IMR-90 (cell line): ENCODE data around the gene MARCHF7. TPM values are rescaled to one million over a fixed set of nuclear protein-coding genes. Genes with fewer than 3 reads are reported as not detected.

Experiments used
- ATAC-seq: fragments of 200-7000 bp; cut with Tn5 transposase; 2 replicates; pipeline ENCODE4 v1.9.1; 2020; ENCODE audit warnings: low read depth, mild to moderate bottlenecking, moderate library complexity
- BruUV-seq: library from RNA; stranded (reverse); fragments of 400-500 nt; replicated peaks from 2 replicates; lab custom pipeline; 2021; lab: Mats Ljungman, UMichigan
- CTCF ChIA-PET: fragments of 300-600 bp; formaldehyde crosslinking; extraction: SDS; loops from one replicate; lab custom pipeline; 2021; ENCODE audit warnings: antibody characterized with exemption; lab: Yijun Ruan, JAX
- POLR2A ChIA-PET: fragments of 300-600 bp; sonication (Branson Sonifier 250); formaldehyde crosslinking; loops from one replicate; lab custom pipeline; 2022; ENCODE audit warnings: antibody characterized with exemption; ENCODE audit not compliant: unreplicated experiment; lab: Charles Lee
- DNase-seq: peaks from one replicate; pipeline ENCODE4 v3.0.0; 2013
- H2AFZ ChIP-seq: replicated peaks from 2 replicates; pipeline ENCODE3; 2013; ENCODE audit warnings: low read length, mild to moderate bottlenecking; ENCODE audit not compliant: poor library complexity
- H2AK5ac ChIP-seq: 2 replicates; pipeline ENCODE4 v1.6.1; 2013; ENCODE audit warnings: low read depth, low read length, inconsistent platforms
- H2AK9ac ChIP-seq: replicated peaks from 2 replicates; pipeline ENCODE3; 2013; ENCODE audit warnings: mild to moderate bottlenecking, low read depth, low read length, moderate library complexity; ENCODE audit not compliant: poor library complexity
- H2BK120ac ChIP-seq: 2 replicates; pipeline ENCODE4 v1.6.1; 2013; ENCODE audit warnings: low read depth, low read length, inconsistent platforms
- H2BK15ac ChIP-seq: 3 replicates; pipeline ENCODE4 v1.6.1; 2013; ENCODE audit warnings: low read depth, low read length, inconsistent platforms
- H2BK20ac ChIP-seq: 2 replicates; pipeline ENCODE4 v1.6.1; 2013; ENCODE audit warnings: low read depth, mild to moderate bottlenecking, inconsistent platforms, low read length, moderate library complexity
- H2BK5ac ChIP-seq: 2 replicates; pipeline ENCODE4 v1.6.1; 2013; ENCODE audit warnings: mild to moderate bottlenecking, low read depth, low read length, inconsistent platforms; ENCODE audit not compliant: poor library complexity, severe bottlenecking
- H3K14ac ChIP-seq: replicated peaks from 2 replicates; pipeline ENCODE4 v1.6.1; 2013; ENCODE audit warnings: low read depth, low read length, inconsistent platforms
- H3K18ac ChIP-seq: 2 replicates; pipeline ENCODE4 v1.6.1; 2013; ENCODE audit warnings: low read depth, low read length, control low read depth
- H3K23ac ChIP-seq: 2 replicates; pipeline ENCODE4 v1.6.1; 2013; ENCODE audit warnings: low read depth, low read length, inconsistent platforms
- H3K27ac ChIP-seq: 2 replicates; pipeline ENCODE4 v1.5.1; 2013; ENCODE audit warnings: mild to moderate bottlenecking, control low read depth, low read length; ENCODE audit not compliant: insufficient read depth
- H3K27me3 ChIP-seq: 2 replicates; pipeline ENCODE4 v1.6.1; 2013; ENCODE audit warnings: low read length; ENCODE audit not compliant: control insufficient read depth, insufficient read depth
- H3K36me3 ChIP-seq: 2 replicates; pipeline ENCODE4 v1.6.1; 2013; ENCODE audit warnings: low read length, mixed read lengths; ENCODE audit not compliant: control insufficient read depth, insufficient read depth
- H3K4ac ChIP-seq: 2 replicates; pipeline ENCODE4 v1.6.1; 2013; ENCODE audit warnings: low read depth, low read length, inconsistent platforms
- H3K4me1 ChIP-seq: 2 replicates; pipeline ENCODE4 v1.6.1; 2013; ENCODE audit warnings: low read length, mixed read lengths; ENCODE audit not compliant: control insufficient read depth, insufficient read depth
- H3K4me2 ChIP-seq: 2 replicates; pipeline ENCODE4 v1.6.1; 2013; ENCODE audit warnings: low read depth, mild to moderate bottlenecking, control low read depth, low read length, moderate library complexity
- H3K4me3 ChIP-seq: 2 replicates; pipeline ENCODE4 v1.5.1; 2013; ENCODE audit warnings: low read depth, mild to moderate bottlenecking, control low read depth, low read length, moderate library complexity; ENCODE audit not compliant: insufficient read depth
- H3K56ac ChIP-seq: 2 replicates; pipeline ENCODE4 v1.6.1; 2013; ENCODE audit warnings: low read length, inconsistent platforms; ENCODE audit not compliant: insufficient read depth; ENCODE audit errors: extremely low read depth
- H3K79me1 ChIP-seq, 2 experiments: 2 replicates each; pipeline ENCODE4 v1.6.1; 2013; ENCODE audit warnings: low read length in 2 of 2, inconsistent platforms in 1 of 2, low read depth in 1 of 2
- H3K9ac ChIP-seq: 2 replicates; pipeline ENCODE4 v1.6.1; 2013; ENCODE audit warnings: low read depth, low read length, control low read depth
- H3K9me1 ChIP-seq: 2 replicates; pipeline ENCODE4 v1.6.1; 2013; ENCODE audit warnings: low read length, inconsistent platforms; ENCODE audit not compliant: insufficient read depth
- H3K9me3 ChIP-seq: 2 replicates; pipeline ENCODE4 v1.6.1; 2013; ENCODE audit warnings: low read length; ENCODE audit not compliant: control insufficient read depth, insufficient read depth
- H4K20me1 ChIP-seq: 2 replicates; pipeline ENCODE4 v1.6.1; 2013; ENCODE audit warnings: low read length, inconsistent platforms; ENCODE audit not compliant: insufficient read depth
- H4K5ac ChIP-seq: 2 replicates; pipeline ENCODE4 v1.6.1; 2013; ENCODE audit warnings: mild to moderate bottlenecking, low read depth, low read length, control low read depth
- H4K8ac ChIP-seq, 2 experiments: 2 replicates each; pipeline ENCODE4 v1.6.1; 2013; ENCODE audit warnings: low read depth in 2 of 2, low read length in 2 of 2, control low read depth in 1 of 2, inconsistent platforms in 1 of 2
- H4K91ac ChIP-seq: 2 replicates; pipeline ENCODE4 v1.6.1; 2013; ENCODE audit warnings: low read depth, low read length, inconsistent platforms; ENCODE audit not compliant: insufficient read depth
- CHD1 ChIP-seq: IDR thresholded peaks from 2 replicates; pipeline ENCODE4 v1.6.1; 2012; ENCODE audit warnings: low read depth, low read length, improper control_type of control experiment
- RCOR1 ChIP-seq: IDR thresholded peaks from 2 replicates; pipeline ENCODE4 v1.6.1; 2012; ENCODE audit warnings: mild to moderate bottlenecking, low read length, improper control_type of control experiment; ENCODE audit not compliant: insufficient replicate concordance
- WGBS, 2 experiments: methylation state at CpG; one replicate each; pipeline versions ENCODE4 v1.1.5 to v1.1.7; 2013; ENCODE audit warnings: missing lambda C conversion rate in 2 of 2; ENCODE audit not compliant: insufficient read length in 1 of 2; ENCODE audit errors: extremely low coverage in 2 of 2; 5-methylcytosine and 5-hydroxymethylcytosine counted together
- dilution Hi-C: fragments of 300-500 bp; cut with HindIII; formaldehyde crosslinking; loops from one replicate; pipeline ENCODE4 v1.14.3; 2018; ENCODE audit warnings: low sequenced_read_pairs; ENCODE audit not compliant: unreplicated experiment
- in situ Hi-C: fragments of 300-500 bp; cut with MboI; formaldehyde crosslinking; loops from 3 replicates; pipeline ENCODE4 v1.14.3; 2019; ENCODE audit warnings: low sequenced_read_pairs, inconsistent platforms, mixed read lengths
- intact Hi-C: fragments of 100-400 bp; cut with micrococcal nuclease; formaldehyde crosslinking; loops from 2 replicates; pipeline ENCODE4 v1.10.0; 2022
- polyA plus RNA-seq, 3 experiments: library from polyadenylated mRNA; depleted of rRNA; stranded (reverse); fragments of >200 nt; gene quantifications; 2 replicates each; pipeline ENCODE4 v1.2.3, GENCODE V29; 2012; ENCODE audit warnings: low replicate concordance in 1 of 3
- total RNA-seq: library from RNA; depleted of rRNA; stranded (reverse); fragments of >200 nt; gene quantifications from 2 replicates; pipeline ENCODE4 v1.2.3, GENCODE V29; 2012

Gene MARCHF7
- total and polyA plus RNA-seq, 2 of the 4 experiments (the other 2 are of a cell fraction): 59.1 to 193 TPM

DNA sequence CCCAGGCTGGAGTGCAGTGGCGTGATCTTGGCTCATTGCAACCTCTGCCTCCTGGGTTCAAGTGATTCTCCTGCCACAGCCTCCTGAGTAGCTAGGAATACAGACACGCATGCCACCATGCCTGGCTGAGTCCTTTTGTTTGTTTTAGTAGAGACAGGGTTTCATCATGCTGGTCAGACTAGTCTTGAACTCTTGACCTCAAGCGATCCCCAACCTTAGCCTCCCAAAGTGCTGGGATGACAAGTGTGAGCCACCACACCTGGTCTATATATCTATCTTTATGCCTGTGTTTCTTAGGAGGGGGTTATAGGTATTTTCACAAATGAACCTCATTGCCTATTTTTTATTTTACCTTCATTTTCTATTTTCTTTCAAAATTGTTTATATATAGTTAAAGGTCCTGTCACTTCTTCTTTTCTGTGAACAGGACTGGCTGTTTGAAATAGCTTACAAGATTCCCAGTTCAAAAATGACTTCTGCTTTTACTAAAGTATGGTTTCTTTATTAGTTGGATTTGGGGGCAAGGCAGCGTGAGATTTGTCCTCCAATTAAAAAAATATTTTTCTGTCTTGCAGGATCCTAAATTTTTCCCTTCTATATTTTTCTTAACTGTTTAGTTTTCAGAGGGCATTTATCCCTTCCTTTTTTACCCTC, 16.4 kb upstream of the MARCHF7 start:
- Histone ChIP-seq H4K5ac (no peak overlapping the region), H2AFZ (no peak overlapping the region), H3K23ac (no peak overlapping the region), H2BK20ac (no peak overlapping the region), H4K20me1 (no peaks in the 10 kb centered on the region), H2BK5ac (no peak overlapping the region), H2BK15ac (no peak overlapping the region), H3K27ac (no peak overlapping the region), H3K56ac (no peak overlapping the region), H3K9me3 (no peaks in the 10 kb centered on the region), H3K14ac (no peak overlapping the region), H3K36me3 (no peaks in the 10 kb centered on the region), H3K4me1 (no peaks in the 10 kb centered on the region), H3K18ac (no peak overlapping the region), H2AK5ac (no peak overlapping the region), H3K9me1 (no peaks in the 10 kb centered on the region), H4K8ac (no peak overlapping the region), H2BK120ac (no peak overlapping the region), H2AK9ac (no peak overlapping the region), H3K4me3 (no peak overlapping the region), H3K4me2 (no peak overlapping the region), H3K9ac (no peak overlapping the region), H3K4ac (no peak overlapping the region), H3K27me3 (no peaks in the 10 kb centered on the region), H3K79me1 (no peaks in the 10 kb centered on the region), H4K91ac (no peak overlapping the region)
- DNase-seq (no peak), ATAC-seq (no peak)
- intact Hi-C loops: no loop called here
- CTCF ChIA-PET: no interaction called here
- no TSS peak for BruUV-seq
- TF ChIP-seq RCOR1 (no peak), CHD1 (no peak)
- 100% methylated on average over 1 of the region's 4 CpGs; no CpG with 5 or more reads in 1 of the 2 experiments for WGBS, 2 experiments
- in situ Hi-C loops: no loop called here
- POLR2A ChIA-PET: no interaction called here
- dilution Hi-C loops: no loop called here
